HEK293 (cell line): ENCODE measurements around the gene FFAR1.
A peak's percentile ranks its signal among the peaks of the same experiment; 100 is the strongest.

ENCODE experiments used
- CTCF ChIP-seq: fragments of 450-650 bp; formaldehyde crosslinking; IDR thresholded peaks from 2 replicates; pipeline ENCODE4 v1.5.1; 2016; ENCODE audit warnings: missing biosample characterization, missing genetic modification characterization
- FEZF1 ChIP-seq: fragments of 450-650 bp; formaldehyde crosslinking; IDR thresholded peaks from 2 replicates; pipeline ENCODE4 v1.5.1; 2016; ENCODE audit warnings: missing biosample characterization, missing genetic modification characterization
- YY1 ChIP-seq: fragments of 450-650 bp; formaldehyde crosslinking; IDR thresholded peaks from 2 replicates; pipeline ENCODE4 v1.5.1; 2018; ENCODE audit warnings: missing biosample characterization, missing genetic modification characterization
- ZBTB17 ChIP-seq: fragments of 450-650 bp; formaldehyde crosslinking; IDR thresholded peaks from 2 replicates; pipeline ENCODE4 v1.5.1; 2016; ENCODE audit warnings: missing biosample characterization, missing genetic modification characterization
- ZBTB48 ChIP-seq: fragments of 450-650 bp; formaldehyde crosslinking; IDR thresholded peaks from 2 replicates; pipeline ENCODE4 v1.5.1; 2016; ENCODE audit warnings: missing biosample characterization, missing genetic modification characterization
- ZNF114 ChIP-seq: fragments of 450-650 bp; formaldehyde crosslinking; IDR thresholded peaks from 2 replicates; pipeline ENCODE4 v1.5.0; 2017; ENCODE audit warnings: missing biosample characterization, missing genetic modification characterization
- ZNF121 ChIP-seq: fragments of 450-650 bp; formaldehyde crosslinking; IDR thresholded peaks from 2 replicates; pipeline ENCODE4 v1.5.1; 2016; ENCODE audit warnings: missing biosample characterization, missing genetic modification characterization
- ZNF138 ChIP-seq: fragments of 450-650 bp; formaldehyde crosslinking; IDR thresholded peaks from 2 replicates; pipeline ENCODE4 v1.5.1; 2016; ENCODE audit warnings: missing biosample characterization, missing genetic modification characterization, borderline replicate concordance
- ZNF18 ChIP-seq: fragments of 450-650 bp; formaldehyde crosslinking; IDR thresholded peaks from 2 replicates; pipeline ENCODE4 v1.5.1; 2016; ENCODE audit warnings: missing biosample characterization, missing genetic modification characterization
- ZNF274 ChIP-seq, 2 experiments: fragments of 200-500 bp in 1 of 2; fragments of 450-650 bp in 1 of 2; sonication (Bioruptor generic) in 1 of 2; formaldehyde crosslinking in 1 of 2; IDR thresholded peaks; 2 replicates each; pipeline versions ENCODE4 v1.5.1 to v1.6.1; 2014 to 2016; ENCODE audit warnings: borderline replicate concordance in 1 of 2, inconsistent platforms in 1 of 2, low read length in 1 of 2, missing biosample characterization in 1 of 2, missing genetic modification characterization in 1 of 2

- TF ChIP-seq CTCF = no peak
- peak; percentile 85 for TF ChIP-seq ZNF18 (tag by site-specific recombination)
- TF ChIP-seq YY1 (tag by site-specific recombination) = no peak; the same call in 1 of the 2 replicates
- no peak for TF ChIP-seq ZNF138 (tag by site-specific recombination)
- TF ChIP-seq FEZF1 (tag by site-specific recombination) = no peak
- TF ChIP-seq ZNF114 (tag by site-specific recombination) = no peak; the same call in 1 of the 2 replicates
- TF ChIP-seq ZBTB48 (tag by site-specific recombination) = no peak
- TF ChIP-seq ZBTB17 (tag by site-specific recombination) = no peak
- 0 out of 2 replicates have a peak, but pooled peaks have one; percentile 35 for TF ChIP-seq ZNF121
- TF ChIP-seq ZNF274 (IDR thresholded peaks at IDR 0.05; ENCODE audit: low read length) = no peak
- peak; percentile 67; the same call in 1 of the 2 replicates for TF ChIP-seq ZNF274 (tag by site-specific recombination; IDR thresholded peaks at IDR 0.05; ENCODE audit: borderline replicate concordance)
Measured at GRCh38 chr19:35297922-35298321, 49.8 kb upstream of the FFAR1 start.
